ENCODE measurements around the gene MRGPRX2.
A peak's percentile ranks its signal among the peaks of the same experiment; 100 is the strongest.

MRGPRX2 gene

DNA sequence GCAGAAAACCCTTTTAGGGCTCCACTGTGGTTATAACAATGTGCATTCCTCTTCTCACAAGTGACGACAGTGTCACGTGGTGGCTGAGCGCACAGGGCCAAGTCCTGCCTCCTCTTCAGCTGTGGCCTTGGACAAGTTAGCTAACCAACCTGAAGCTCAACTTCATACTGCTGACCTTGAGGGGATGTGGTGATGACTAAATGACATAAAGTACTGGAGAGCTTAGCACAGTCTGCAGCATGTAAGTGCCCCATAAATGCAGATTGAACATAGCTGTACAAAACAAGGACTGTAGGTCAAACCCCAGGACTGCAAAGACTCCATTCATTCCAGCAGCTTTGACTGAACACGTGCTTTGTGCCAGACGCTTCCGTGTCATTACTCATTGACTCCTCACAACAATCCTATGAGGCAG is 20.1 kb upstream of the MRGPRX2 start:
- Histone ChIP-seq H3K4me3 (ENCODE audit: low read depth, low read length) (no peak overlapping the region), H3K27ac (no peak overlapping the region), H3K36me3 (replicated peaks) (no peaks in the 10 kb centered on the region), H3K27me3 (replicated peaks) (peaks cover 3% of the 10 kb centered on the region)
- in situ Hi-C loops (cut with HindIII; ENCODE audit: low pct_ligation_motif_present, low sequenced_read_pairs) = no loop called here
- TF ChIP-seq, protein P1, sequence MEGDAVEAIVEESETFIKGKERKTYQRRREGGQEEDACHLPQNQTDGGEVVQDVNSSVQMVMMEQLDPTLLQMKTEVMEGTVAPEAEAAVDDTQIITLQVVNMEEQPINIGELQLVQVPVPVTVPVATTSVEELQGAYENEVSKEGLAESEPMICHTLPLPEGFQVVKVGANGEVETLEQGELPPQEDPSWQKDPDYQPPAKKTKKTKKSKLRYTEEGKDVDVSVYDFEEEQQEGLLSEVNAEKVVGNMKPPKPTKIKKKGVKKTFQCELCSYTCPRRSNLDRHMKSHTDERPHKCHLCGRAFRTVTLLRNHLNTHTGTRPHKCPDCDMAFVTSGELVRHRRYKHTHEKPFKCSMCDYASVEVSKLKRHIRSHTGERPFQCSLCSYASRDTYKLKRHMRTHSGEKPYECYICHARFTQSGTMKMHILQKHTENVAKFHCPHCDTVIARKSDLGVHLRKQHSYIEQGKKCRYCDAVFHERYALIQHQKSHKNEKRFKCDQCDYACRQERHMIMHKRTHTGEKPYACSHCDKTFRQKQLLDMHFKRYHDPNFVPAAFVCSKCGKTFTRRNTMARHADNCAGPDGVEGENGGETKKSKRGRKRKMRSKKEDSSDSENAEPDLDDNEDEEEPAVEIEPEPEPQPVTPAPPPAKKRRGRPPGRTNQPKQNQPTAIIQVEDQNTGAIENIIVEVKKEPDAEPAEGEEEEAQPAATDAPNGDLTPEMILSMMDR (IDR thresholded peaks at IDR 0.05; ENCODE audit: low read depth, low read length, missing control alignments) = no peak
- DNase-seq = no peak

DNA sequence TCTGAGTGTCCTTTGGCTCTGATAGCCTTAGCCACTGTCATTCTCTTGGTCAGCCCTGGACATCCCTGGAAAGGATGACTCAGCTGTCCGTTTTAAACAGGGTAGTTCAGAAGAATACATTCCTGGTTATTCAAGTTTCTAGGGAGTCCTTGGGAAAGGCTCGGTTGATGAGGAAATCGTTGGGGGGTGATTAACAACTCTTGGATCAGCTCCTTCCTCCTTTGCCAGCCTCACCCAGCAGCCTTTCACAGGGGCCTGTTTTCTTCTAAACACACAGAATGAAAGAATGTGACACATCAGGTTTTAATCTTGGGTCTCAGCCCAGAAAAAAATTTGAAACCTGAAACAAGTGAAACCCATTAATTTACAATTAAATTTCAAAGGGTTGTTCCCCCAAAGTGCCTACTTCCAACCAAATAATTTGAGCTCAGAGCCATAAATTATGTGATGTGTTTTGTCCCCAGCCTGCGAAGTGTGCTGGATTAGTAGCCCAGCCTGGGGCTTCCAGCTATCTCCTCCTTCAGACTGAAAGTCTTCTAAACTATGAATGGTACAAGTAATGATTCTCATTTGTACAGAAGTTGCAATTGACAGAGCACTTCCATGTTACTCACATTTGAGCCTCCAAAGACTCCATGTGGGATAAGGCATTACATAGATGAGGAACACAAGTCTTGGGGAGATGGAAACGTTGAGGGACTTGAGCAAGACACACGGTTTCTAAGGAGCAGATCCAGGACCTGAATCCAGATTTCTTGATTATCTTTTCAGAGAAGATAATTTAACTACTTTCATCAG is 19.3 kb upstream of the MRGPRX2 start:
- Histone ChIP-seq H3K27ac (no peak overlapping the region), H3K27me3 (replicated peaks) (peaks cover 3% of the 10 kb centered on the region), H3K36me3 (replicated peaks) (no peaks in the 10 kb centered on the region), H3K4me3 (ENCODE audit: low read depth, low read length) (no peak overlapping the region)
- DNase-seq = no peak
- in situ Hi-C loops (cut with HindIII; ENCODE audit: low pct_ligation_motif_present, low sequenced_read_pairs) = no loop called here
- TF ChIP-seq, protein P1 (IDR thresholded peaks at IDR 0.05; ENCODE audit: low read depth, low read length, missing control alignments) = no peak

DNA sequence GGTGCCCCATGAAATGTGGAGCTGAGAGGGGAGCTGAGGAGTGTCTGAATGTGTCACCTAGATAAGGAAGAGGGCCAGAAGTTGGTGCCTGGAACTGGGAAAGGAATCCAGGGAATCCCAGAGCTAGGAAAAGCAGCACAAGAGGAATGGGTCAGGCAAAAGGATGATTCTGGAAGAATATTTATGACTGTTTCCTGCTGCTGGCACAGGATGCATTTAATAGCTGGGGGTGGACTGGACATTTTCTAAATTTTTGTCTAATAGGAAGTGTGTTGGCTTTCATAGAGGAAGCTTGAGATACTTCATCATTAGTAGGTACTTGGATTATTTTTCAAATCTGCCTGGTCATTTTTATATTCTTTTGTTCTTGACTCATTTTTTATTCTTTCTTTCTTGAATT is 17.4 kb upstream of the MRGPRX2 start:
- no peak for DNase-seq
- TF ChIP-seq, protein P1 (IDR thresholded peaks at IDR 0.05; ENCODE audit: low read depth, low read length, missing control alignments) = no peak
- Histone ChIP-seq H3K27ac (no peak overlapping the region), H3K27me3 (replicated peaks) (peaks cover 3% of the 10 kb centered on the region), H3K36me3 (replicated peaks) (no peaks in the 10 kb centered on the region), H3K4me3 (ENCODE audit: low read depth, low read length) (no peak overlapping the region)
- in situ Hi-C loops (cut with HindIII; ENCODE audit: low pct_ligation_motif_present, low sequenced_read_pairs) = no loop called here

DNA sequence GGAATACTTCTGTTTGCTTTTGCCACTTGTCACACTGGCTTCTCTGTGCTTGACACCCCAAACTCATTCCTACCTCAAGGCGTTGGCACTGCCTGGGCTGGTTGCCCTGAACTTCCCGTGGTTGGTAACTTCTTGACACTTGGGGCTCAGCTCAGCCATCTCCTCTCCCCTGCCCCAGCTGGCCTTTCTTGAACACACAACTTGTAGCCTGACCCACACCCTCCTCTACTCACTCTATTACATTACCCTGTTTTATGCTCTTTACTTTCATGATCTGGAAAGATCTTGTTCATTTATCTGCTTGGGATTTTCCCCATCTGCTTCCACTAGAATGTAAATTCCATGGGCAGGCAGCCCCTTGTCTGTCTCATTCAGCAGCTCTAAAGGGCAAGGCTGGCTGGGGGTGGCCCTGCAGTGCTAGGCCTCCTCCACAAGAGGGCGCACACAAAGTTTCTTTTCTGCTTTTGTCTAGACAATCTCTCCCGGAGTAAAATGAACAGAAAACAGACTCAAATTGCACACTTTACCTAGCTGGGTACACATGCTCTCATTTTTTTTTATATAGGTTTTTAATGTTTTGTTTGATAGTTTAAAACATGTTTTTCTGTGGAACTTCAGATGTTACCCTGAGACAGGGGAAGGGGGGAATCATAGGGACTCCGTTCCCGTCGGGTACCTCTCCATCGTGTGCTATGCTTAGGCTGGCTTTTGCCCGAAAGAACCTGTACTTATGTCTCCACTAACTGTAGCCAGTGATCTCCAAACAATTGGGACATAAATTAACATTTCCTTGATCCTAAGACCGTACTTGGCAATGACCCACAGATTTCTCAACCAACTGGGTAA is 16.4 kb upstream of the MRGPRX2 start:
- Histone ChIP-seq H3K27me3 (replicated peaks) (peaks cover 3% of the 10 kb centered on the region), H3K36me3 (replicated peaks) (no peaks in the 10 kb centered on the region), H3K27ac (no peak overlapping the region), H3K4me3 (ENCODE audit: low read depth, low read length) (no peak overlapping the region)
- DNase-seq = peak; percentile 48
- TF ChIP-seq, protein P1 (IDR thresholded peaks at IDR 0.05; ENCODE audit: low read depth, low read length, missing control alignments) = peak; percentile 97
- in situ Hi-C loops (cut with HindIII; ENCODE audit: low pct_ligation_motif_present, low sequenced_read_pairs) = no loop called here

DNA sequence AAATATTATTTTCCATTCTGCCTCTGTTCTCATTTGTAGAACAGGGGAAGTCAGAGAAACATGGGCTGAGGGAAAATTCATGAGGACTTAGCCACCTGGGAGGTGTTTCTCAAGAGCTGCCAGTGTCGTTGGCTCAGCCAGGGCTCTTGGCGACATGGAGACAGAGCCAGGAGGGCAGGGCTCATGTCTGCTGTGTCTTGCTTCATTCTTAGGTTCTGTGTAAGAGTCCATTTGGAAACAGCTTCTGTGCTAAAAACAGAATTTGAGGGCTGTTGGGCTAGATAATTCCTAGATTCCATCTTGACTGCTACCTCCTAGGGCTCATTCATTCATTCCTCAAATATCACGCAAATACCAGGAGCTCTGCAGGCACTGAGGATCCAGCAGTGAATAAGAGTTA is 15.1 kb upstream of the MRGPRX2 start:
- DNase-seq = no peak
- peaks cover 3% of the 10 kb centered on the region for H3K27me3 ChIP-seq (replicated peaks)
- H3K36me3 ChIP-seq (replicated peaks) = no peaks in the 10 kb centered on the region
- no peak overlapping the region for H3K4me3 ChIP-seq (ENCODE audit: low read depth, low read length)
- no peak overlapping the region for H3K27ac ChIP-seq
- TF ChIP-seq, protein P1 (IDR thresholded peaks at IDR 0.05; ENCODE audit: low read depth, low read length, missing control alignments) = no peak
- in situ Hi-C loops (cut with HindIII; ENCODE audit: low pct_ligation_motif_present, low sequenced_read_pairs) = no loop called here
